Chondrocyte (in vitro differentiated cells): ENCODE results near the gene AKAP11. TPM values are rescaled to one million over a fixed set of nuclear protein-coding genes. Genes with fewer than 3 reads are reported as not detected.
A peak's percentile ranks its signal among the peaks of the same experiment; 100 is the strongest.

Experiments used
- DNase-seq: peaks from one replicate; pipeline ENCODE4 v3.0.0; 2021; ENCODE audit warnings: mixed read lengths, low spot score
- H3K27ac Mint-ChIP-seq: one replicate; pipeline ENCODE4 v1.8.0; 2021; ENCODE audit warnings: mild to moderate bottlenecking, moderate library complexity, mixed read lengths; ENCODE audit not compliant: unreplicated experiment
- H3K27me3 Mint-ChIP-seq: 2 replicates; pipeline ENCODE4 v1.8.0; 2021; ENCODE audit warnings: low read depth, mixed read lengths
- H3K36me3 Mint-ChIP-seq: 2 replicates; pipeline ENCODE4 v1.8.0; 2021; ENCODE audit warnings: low read depth, mixed read lengths
- H3K4me1 Mint-ChIP-seq: 2 replicates; pipeline ENCODE4 v1.8.0; 2021; ENCODE audit warnings: low read depth, mild to moderate bottlenecking, mixed read lengths
- H3K4me3 Mint-ChIP-seq: one replicate; pipeline ENCODE4 v1.8.0; 2021; ENCODE audit warnings: mild to moderate bottlenecking, moderate library complexity, mixed read lengths; ENCODE audit not compliant: unreplicated experiment
- H3K9me3 Mint-ChIP-seq: 2 replicates; pipeline ENCODE4 v1.8.0; 2021; ENCODE audit warnings: low read depth, mixed read lengths
- total RNA-seq: library from RNA; stranded (reverse); gene quantifications from 3 replicates; pipeline ENCODE4 v1.2.1, GENCODE V29; 2021
- TF ChIP-seq, protein P1 (sequence below): fragments of 200-600 bp; sonication (generic); IDR thresholded peaks from 2 replicates; pipeline ENCODE4 v1.5.0; 2021; ENCODE audit warnings: antibody characterized with exemption, mild to moderate bottlenecking, moderate library complexity

The AKAP11 gene
- total RNA-seq, 1 donor from 2014 or later: 34.9 TPM

DNA sequence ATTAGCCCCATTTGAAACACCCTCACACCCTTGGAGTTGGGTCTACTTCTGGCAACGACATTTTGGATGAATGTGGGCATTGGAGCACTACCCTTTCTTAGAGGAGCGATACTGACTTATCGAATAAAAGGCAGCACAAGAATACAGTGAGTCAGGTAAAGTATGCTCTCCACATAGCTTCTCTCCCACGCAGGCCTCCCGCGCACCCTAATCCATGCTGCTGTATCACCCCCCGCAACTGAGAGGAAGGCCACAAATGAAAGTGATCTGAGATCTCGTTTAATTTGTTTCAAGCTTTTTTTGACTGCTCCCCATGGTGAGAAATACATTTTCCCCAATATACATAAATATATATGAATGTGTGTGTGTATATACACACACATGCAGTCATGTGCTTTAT lies 25.4 kb upstream of the AKAP11 start:
- TF ChIP-seq, protein P1, sequence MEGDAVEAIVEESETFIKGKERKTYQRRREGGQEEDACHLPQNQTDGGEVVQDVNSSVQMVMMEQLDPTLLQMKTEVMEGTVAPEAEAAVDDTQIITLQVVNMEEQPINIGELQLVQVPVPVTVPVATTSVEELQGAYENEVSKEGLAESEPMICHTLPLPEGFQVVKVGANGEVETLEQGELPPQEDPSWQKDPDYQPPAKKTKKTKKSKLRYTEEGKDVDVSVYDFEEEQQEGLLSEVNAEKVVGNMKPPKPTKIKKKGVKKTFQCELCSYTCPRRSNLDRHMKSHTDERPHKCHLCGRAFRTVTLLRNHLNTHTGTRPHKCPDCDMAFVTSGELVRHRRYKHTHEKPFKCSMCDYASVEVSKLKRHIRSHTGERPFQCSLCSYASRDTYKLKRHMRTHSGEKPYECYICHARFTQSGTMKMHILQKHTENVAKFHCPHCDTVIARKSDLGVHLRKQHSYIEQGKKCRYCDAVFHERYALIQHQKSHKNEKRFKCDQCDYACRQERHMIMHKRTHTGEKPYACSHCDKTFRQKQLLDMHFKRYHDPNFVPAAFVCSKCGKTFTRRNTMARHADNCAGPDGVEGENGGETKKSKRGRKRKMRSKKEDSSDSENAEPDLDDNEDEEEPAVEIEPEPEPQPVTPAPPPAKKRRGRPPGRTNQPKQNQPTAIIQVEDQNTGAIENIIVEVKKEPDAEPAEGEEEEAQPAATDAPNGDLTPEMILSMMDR: no peak
- Mint-ChIP-seq H3K27ac (no peak overlapping the region), H3K4me1 (peaks cover 2% of the 10 kb centered on the region)

DNA sequence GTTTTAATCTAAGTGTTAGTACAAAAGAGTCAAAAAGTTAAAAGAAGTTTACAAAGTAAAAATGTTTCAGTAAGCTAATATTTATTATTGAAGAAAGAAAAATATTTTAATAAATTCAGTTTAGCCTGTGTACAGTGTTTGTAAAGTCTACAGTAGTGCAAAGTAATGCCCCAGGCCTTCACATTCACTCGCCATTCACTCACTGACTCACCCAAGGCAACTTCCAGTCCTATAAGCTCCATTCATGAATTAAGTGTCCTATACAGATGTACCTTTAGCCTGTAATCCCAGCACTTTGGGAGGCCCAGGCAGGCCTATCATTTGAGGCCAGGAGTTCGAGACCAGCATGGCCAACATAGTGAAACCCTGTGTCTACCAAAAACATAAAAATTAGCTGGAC lies 24.1 kb upstream of the AKAP11 start:
- Mint-ChIP-seq H3K9me3 (no peaks in the 10 kb centered on the region), H3K27ac (peak overlapping the region; percentile 38), H3K27me3 (peaks cover 2% of the 10 kb centered on the region), H3K4me1 (peaks cover 2% of the 10 kb centered on the region), H3K36me3 (no peaks in the 10 kb centered on the region), H3K4me3 (no peak overlapping the region)
- TF ChIP-seq, protein P1: no peak
- DNase-seq: no peak

More for the DNA sequence above, 25.4 kb upstream of the AKAP11 start:
- Mint-ChIP-seq H3K36me3 (peaks cover 3% of the 10 kb centered on the region), H3K9me3 (no peaks in the 10 kb centered on the region), H3K27me3 (peaks cover 2% of the 10 kb centered on the region), H3K4me3 (no peak overlapping the region)
- DNase-seq: no peak

DNA sequence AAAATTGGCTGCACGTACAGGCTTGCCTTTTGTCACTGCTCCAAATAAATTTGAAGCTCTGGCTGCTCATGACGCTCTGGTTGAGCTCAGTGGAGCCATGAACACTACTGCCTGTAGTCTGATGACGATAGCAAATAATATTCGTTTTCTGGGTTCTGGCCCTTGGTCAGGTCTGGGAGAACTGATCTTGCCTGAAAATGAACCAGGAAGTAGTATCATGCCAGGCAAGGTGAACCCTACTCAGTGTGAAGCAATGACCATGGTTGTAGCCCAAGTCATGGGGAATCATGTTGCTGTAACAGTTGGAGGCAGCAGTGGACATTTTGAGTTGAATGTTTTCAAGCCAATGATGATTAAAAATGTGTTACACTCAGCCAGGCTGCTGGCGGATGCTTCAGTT lies 16.1 kb upstream of the AKAP11 start:
- Mint-ChIP-seq H3K36me3 (no peaks in the 10 kb centered on the region), H3K9me3 (no peaks in the 10 kb centered on the region), H3K27ac (no peak overlapping the region), H3K4me3 (no peak overlapping the region), H3K4me1 (no peaks in the 10 kb centered on the region), H3K27me3 (peaks cover 2% of the 10 kb centered on the region)
- no peak for DNase-seq
- TF ChIP-seq, protein P1: no peak

DNA sequence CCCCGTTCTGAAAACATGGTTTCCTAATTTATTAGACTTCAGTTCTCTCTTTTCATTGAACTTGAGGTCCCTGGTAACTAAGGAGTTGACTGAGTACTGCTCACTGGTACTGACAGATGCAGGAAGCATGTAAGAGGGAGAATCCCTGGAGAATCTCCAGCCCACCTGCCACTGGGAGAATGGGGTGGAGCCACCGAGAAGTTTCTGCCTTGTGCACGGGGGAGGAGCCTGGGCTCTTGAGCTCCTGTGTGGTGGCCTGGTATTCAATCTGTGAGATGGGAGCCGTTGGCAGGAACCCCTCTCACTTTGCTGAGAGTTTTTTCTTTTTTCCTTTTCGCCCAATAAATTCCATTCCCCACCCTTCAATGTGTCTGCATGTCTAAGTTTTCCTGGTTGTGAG lies 13.2 kb upstream of the AKAP11 start:
- TF ChIP-seq, protein P1: no peak
- Mint-ChIP-seq H3K27me3 (no peaks in the 10 kb centered on the region), H3K27ac (no peak overlapping the region), H3K4me1 (no peaks in the 10 kb centered on the region), H3K36me3 (no peaks in the 10 kb centered on the region), H3K9me3 (no peaks in the 10 kb centered on the region), H3K4me3 (no peak overlapping the region)
- DNase-seq: no peak

DNA sequence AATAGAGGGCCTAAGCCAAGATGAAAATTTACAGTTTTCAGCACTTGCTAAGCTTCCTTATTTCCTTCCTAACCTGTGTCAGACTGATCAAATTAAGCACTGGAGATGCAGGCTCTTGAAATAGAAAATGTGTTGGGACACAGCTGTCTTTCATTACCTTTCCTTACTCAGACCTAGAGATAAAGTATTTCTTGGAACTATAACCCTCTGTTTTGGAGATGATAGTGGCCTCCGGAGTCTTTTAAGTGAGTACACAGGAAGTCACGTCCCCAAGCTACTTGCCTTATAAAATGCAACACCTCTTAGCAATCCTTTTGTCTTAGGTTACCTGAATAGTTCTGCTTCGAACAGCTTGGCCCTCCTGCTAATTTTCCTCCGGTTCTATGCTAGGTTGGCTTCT lies 12.4 kb upstream of the AKAP11 start:
- no peak for DNase-seq
- Mint-ChIP-seq H3K4me3 (no peak overlapping the region), H3K36me3 (no peaks in the 10 kb centered on the region), H3K9me3 (no peaks in the 10 kb centered on the region), H3K4me1 (no peaks in the 10 kb centered on the region), H3K27ac (no peak overlapping the region), H3K27me3 (no peaks in the 10 kb centered on the region)
- TF ChIP-seq, protein P1: no peak
